Esophagus (tissue), 2 donors: Measurements from ENCODE around the gene AMBRA1. TPM values are rescaled to one million over a fixed set of nuclear protein-coding genes. Genes with fewer than 3 reads are reported as not detected.

Source experiments
- H3K27ac ChIP-seq, 2 donors: one replicate each; pipeline ENCODE4 v1.5.1; 2013; ENCODE audit warnings: low read depth in 2 of 2, mild to moderate bottlenecking in 2 of 2, inconsistent platforms in 1 of 2, low read length in 1 of 2, moderate library complexity in 1 of 2
- H3K27me3 ChIP-seq, 2 donors: one replicate each; pipeline ENCODE4 v1.6.1; 2013; ENCODE audit warnings: low read length in 2 of 2, control low read depth in 1 of 2, mild to moderate bottlenecking in 1 of 2; ENCODE audit not compliant: insufficient read depth in 2 of 2, control insufficient read depth in 1 of 2
- H3K36me3 ChIP-seq, 2 donors: one replicate each; pipeline ENCODE4 v1.6.1; 2013; ENCODE audit warnings: low read length in 1 of 2; ENCODE audit not compliant: control insufficient read depth in 2 of 2, insufficient read depth in 2 of 2
- H3K4me1 ChIP-seq, 2 donors: one replicate each; pipeline ENCODE4 v1.6.1; 2013; ENCODE audit warnings: low read length in 1 of 2; ENCODE audit not compliant: control insufficient read depth in 2 of 2, insufficient read depth in 2 of 2
- H3K4me3 ChIP-seq, 2 donors: one replicate each; pipeline ENCODE4 v1.5.1; 2013; ENCODE audit warnings: low read length in 2 of 2, mild to moderate bottlenecking in 2 of 2, low read depth in 1 of 2, moderate library complexity in 1 of 2
- H3K9me3 ChIP-seq, 2 donors: one replicate each; pipeline ENCODE4 v1.6.1; 2013; ENCODE audit warnings: mild to moderate bottlenecking in 2 of 2, low read depth in 1 of 2, low read length in 1 of 2, moderate library complexity in 1 of 2; ENCODE audit not compliant: control insufficient read depth in 2 of 2, insufficient read depth in 1 of 2
- whole genome bisulfite sequencing, 2 donors: extraction: QIAGEN DNeasy Blood & Tissue Kit; methylation state at CpG; one replicate each; pipeline ENCODE4 v1.1.7; 2013; 5-methylcytosine and 5-hydroxymethylcytosine counted together
- polyA plus RNA-seq, 2 donors: library from polyadenylated mRNA; stranded (reverse); fragments of 200-250 nt; gene quantifications; one replicate each; pipeline ENCODE4 v1.2.3, GENCODE V29; 2013
- donor health status: healthy with polysubstance abuse.
- donor health status: Bipolar disorder and iron deficiency.

Gene AMBRA1, protein sequence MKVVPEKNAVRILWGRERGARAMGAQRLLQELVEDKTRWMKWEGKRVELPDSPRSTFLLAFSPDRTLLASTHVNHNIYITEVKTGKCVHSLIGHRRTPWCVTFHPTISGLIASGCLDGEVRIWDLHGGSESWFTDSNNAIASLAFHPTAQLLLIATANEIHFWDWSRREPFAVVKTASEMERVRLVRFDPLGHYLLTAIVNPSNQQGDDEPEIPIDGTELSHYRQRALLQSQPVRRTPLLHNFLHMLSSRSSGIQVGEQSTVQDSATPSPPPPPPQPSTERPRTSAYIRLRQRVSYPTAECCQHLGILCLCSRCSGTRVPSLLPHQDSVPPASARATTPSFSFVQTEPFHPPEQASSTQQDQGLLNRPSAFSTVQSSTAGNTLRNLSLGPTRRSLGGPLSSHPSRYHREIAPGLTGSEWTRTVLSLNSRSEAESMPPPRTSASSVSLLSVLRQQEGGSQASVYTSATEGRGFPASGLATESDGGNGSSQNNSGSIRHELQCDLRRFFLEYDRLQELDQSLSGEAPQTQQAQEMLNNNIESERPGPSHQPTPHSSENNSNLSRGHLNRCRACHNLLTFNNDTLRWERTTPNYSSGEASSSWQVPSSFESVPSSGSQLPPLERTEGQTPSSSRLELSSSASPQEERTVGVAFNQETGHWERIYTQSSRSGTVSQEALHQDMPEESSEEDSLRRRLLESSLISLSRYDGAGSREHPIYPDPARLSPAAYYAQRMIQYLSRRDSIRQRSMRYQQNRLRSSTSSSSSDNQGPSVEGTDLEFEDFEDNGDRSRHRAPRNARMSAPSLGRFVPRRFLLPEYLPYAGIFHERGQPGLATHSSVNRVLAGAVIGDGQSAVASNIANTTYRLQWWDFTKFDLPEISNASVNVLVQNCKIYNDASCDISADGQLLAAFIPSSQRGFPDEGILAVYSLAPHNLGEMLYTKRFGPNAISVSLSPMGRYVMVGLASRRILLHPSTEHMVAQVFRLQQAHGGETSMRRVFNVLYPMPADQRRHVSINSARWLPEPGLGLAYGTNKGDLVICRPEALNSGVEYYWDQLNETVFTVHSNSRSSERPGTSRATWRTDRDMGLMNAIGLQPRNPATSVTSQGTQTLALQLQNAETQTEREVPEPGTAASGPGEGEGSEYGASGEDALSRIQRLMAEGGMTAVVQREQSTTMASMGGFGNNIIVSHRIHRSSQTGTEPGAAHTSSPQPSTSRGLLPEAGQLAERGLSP (N-terminal part only)
- 10 to 100 TPM in 1 of 2 donors, 1 to 10 TPM in 1; 9.0 to 11.2 TPM for polyA plus RNA-seq

- Histone ChIP-seq H3K27ac (peak within 1 kb of the TSS; percentile 79 to 93), H3K36me3 (no peaks in the 10 kb centered on the region), H3K9me3 (no peaks in the 10 kb centered on the region), H3K4me1 (peaks cover 0 to 6% of the 10 kb centered on the region in 2 donors), H3K4me3 (peak within 1 kb of the TSS; percentile 94 to 95), H3K27me3 (no peaks in the 10 kb centered on the region)
- 1 to 2% methylated on average over 54 of the region's 54 CpGs for WGBS, 2 donors
Measured at GRCh38 chr11:46593550-46594373, at the start of gene AMBRA1. Gene AMBRA1, minus strand, starts transcription at chr11:46594023. Its CDS starts 45,643 bp downstream, at chr11:46548380.

DNA sequence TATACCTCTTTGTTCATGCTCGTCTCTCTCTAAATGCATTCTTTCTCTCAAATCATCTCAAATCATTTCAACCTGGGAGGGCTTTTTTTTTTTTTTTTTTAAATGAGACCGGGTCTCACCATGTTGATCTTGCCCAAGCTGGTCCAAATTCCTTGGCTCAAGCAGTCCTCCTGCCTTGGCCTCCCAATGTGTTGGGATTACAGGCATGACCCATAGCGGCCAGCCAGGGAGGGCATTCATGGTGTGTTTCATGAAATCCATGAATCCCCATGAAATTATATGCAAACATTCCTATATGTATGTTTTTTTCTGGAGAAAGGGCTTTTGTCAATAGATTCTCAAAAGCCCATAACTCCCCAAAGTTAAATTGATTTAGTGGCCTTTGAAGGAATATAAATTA is 49.7 kb upstream of the AMBRA1 start:
- Histone ChIP-seq H3K9me3 (peaks cover 0 to 2% of the 10 kb centered on the region in 2 donors), H3K4me1 (no peaks in the 10 kb centered on the region), H3K27me3 (no peaks in the 10 kb centered on the region), H3K4me3 (no peak overlapping the region), H3K36me3 (peaks cover 0 to 7% of the 10 kb centered on the region in 2 donors), H3K27ac (no peak overlapping the region)
- 92 to 97% methylated on average over 3 of the region's 3 CpGs for WGBS, 2 donors

DNA sequence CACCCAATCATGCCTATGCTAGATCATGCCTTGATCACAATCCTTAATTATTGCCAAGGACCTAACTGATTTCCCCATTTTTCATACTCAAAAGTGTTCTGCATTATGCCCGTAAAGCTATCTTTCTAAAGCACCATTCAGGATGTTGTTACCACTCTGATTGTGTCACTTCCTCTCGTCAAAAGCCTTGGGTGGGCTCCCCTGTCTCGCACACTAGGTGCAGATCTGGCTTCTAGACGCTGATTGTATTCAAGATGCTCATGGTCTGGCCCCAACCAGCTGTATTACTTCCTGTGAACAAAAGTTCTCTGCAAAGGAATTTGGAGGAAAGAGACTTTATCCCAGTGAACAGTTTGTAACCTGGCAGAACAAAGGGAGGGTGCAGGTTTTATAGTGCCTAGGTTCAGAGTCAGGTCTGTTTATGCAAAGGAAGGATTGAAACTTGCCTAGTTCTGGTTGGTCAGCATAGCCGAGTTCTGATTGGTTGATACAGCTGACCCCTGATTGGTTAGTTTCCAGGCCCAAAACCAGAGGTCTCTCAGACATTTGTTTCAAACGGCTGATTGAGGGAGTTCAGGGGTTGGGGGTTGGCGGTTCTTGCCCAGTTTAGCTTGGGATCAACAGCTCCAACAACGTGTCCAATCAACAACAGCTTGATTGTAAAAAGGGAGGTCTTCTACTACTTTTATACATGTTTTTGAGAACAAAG is 49.0 kb upstream of the AMBRA1 start:
- H3K9me3 ChIP-seq, result peaks cover 0 to 2% of the 10 kb centered on the region in 2 donors
- no peaks in the 10 kb centered on the region for H3K4me1 ChIP-seq
- H3K4me3 ChIP-seq, result no peak overlapping the region
- 93 to 96% methylated on average over 8 of the region's 8 CpGs for WGBS, 2 donors
- H3K36me3 ChIP-seq, result peaks cover 0 to 7% of the 10 kb centered on the region in 2 donors
- no peak overlapping the region for H3K27ac ChIP-seq
- H3K27me3 ChIP-seq, result no peaks in the 10 kb centered on the region

DNA sequence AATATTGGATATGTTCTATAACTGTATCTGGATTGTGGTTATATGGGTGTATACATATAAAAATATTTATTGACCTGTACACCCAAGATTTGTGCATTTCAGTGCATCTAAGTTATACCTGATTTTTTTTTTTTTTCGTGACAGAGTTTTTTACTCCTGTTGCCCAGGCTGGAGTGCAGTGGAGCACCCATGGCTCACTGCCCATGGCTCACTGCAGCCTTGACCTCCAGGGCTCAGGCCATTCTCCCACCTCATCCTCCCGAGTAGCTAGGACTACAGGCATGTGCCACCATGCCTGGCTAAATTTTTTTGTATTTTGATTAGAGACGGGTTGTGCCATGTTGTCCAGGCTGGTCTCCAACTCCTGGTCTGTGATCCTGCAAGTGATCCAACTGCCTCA is 47.8 kb upstream of the AMBRA1 start:
- WGBS, 2 donors, result 82 to 84% methylated on average over 3 of the region's 3 CpGs
- no peak overlapping the region for H3K4me3 ChIP-seq

GRCh38 chr11:46640036-46640788 is 46.4 kb upstream of the AMBRA1 start:
- no peaks in the 10 kb centered on the region for H3K36me3 ChIP-seq
- H3K27me3 ChIP-seq, result no peaks in the 10 kb centered on the region
- no peak overlapping the region for H3K27ac ChIP-seq
- no peak overlapping the region for H3K4me3 ChIP-seq
- WGBS, 2 donors, result 89 to 97% methylated on average over 6 of the region's 6 CpGs
- H3K9me3 ChIP-seq, result peaks cover 0 to 2% of the 10 kb centered on the region in 2 donors
- H3K4me1 ChIP-seq, result no peaks in the 10 kb centered on the region

More for the DNA sequence above, 47.8 kb upstream of the AMBRA1 start:
- Histone ChIP-seq H3K27me3 (no peaks in the 10 kb centered on the region), H3K27ac (no peak overlapping the region), H3K36me3 (peaks cover 0 to 3% of the 10 kb centered on the region in 2 donors), H3K9me3 (peaks cover 0 to 2% of the 10 kb centered on the region in 2 donors), H3K4me1 (no peaks in the 10 kb centered on the region)

- 96 to 97% methylated on average over 7 of the region's 7 CpGs for WGBS, 2 donors
- H3K9me3 ChIP-seq, result peaks cover 0 to 2% of the 10 kb centered on the region in 2 donors
- H3K27ac ChIP-seq, result no peak overlapping the region
- no peak overlapping the region for H3K4me3 ChIP-seq
- no peaks in the 10 kb centered on the region for H3K4me1 ChIP-seq
- no peaks in the 10 kb centered on the region for H3K27me3 ChIP-seq
- no peaks in the 10 kb centered on the region for H3K36me3 ChIP-seq
Measured at GRCh38 chr11:46639197-46639839, 45.5 kb upstream of the AMBRA1 start.

DNA sequence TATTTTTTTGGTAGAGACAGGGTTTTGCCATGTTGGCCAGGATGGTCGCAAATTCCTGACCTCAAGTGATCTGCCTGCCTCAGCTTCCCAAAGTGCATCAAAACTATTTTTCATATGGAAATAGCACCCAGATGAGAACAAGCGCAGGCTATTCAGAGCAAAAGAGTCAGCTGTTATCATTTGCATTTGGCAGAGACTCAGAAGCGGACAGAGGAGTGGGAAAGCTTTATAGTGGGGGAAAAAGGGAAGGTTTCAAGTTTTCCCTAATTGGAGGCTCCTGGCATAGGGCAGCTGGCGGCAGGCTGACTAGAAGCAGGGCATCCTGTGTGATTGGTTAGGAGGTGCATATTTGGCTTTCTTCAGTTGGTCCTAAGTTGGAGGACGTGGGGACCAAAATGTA is 43.7 kb upstream of the AMBRA1 start:
- H3K36me3 ChIP-seq, result peaks cover 0 to under 1% of the 10 kb centered on the region in 2 donors
- H3K9me3 ChIP-seq, result peaks cover 0 to 2% of the 10 kb centered on the region in 2 donors
- H3K4me3 ChIP-seq, result no peak overlapping the region
- no peak overlapping the region for H3K27ac ChIP-seq
- 94 to 97% methylated on average over 5 of the region's 5 CpGs for WGBS, 2 donors
- no peaks in the 10 kb centered on the region for H3K4me1 ChIP-seq
- no peaks in the 10 kb centered on the region for H3K27me3 ChIP-seq
